ENCODE data around the gene MTG2. TPM values are rescaled to one million over a fixed set of nuclear protein-coding genes. Genes with fewer than 3 reads are reported as not detected.

Gene MTG2
- total RNA-seq, 2 experiments from 2014 or later: 33.6 to 37.3 TPM

GRCh38 chr20:62237801-62238568 lies 55.2 kb downstream of the MTG2 start, which contains the start of gene OSBPL2:
TSS of gene OSBPL2 (plus strand) at chr20:62238521. CDS start at chr20:62256185, 17,664 bp downstream.
- Mint-ChIP-seq H3K9me3 (no peaks in the 10 kb centered on the region), H3K4me3 (peak within 1 kb of the TSS; percentile 81), H3K27ac (peak within 1 kb of the TSS; percentile 91), H3K4me1 (peaks cover 41% of the 10 kb centered on the region), H3K36me3 (ENCODE audit: low read depth) (peaks cover 5% of the 10 kb centered on the region), H3K27me3 (no peaks in the 10 kb centered on the region)
- ChIA-PET POLR2A (no interaction called here), CTCF (no interaction called here)
- peak; percentile 100 for DNase-seq

DNA sequence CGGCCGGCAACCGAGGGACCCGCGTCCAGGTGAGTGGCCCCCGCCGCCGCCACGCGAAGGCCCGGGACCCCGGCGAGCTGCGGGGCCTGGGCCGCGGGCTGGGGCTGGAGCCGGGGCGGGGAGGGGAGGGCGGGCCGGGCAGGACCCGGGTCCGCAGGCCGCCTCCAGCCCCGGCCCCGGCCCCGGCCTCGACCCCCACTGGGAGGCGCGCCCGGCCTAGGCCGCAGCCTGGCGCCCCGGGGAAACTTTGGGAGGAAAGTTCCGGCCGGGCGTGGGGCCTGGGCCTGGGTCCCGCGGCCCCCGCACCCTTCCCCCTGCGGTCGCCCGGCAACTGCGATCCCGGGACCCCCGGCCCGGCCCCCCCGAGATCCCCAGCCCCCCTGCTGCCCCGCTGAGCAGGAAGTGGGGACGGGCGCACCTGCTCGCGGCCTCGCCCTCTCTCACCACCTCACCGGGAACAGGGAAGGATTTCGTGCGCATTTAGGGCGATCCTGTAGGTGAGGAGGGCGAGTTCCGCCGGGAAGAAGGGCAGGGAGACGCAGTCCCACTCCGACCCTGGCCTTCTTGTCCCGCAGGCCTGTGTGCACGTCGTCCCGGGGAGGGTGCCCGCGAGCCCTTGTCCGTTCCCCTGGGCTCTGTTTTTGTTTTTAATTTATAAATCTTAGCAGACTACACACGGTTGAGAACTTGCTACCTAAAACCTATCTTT lies 55.9 kb downstream of the MTG2 start:
- POLR2A ChIA-PET: no interaction called here
- DNase-seq: peak; percentile 26
- no peaks in the 10 kb centered on the region for H3K9me3 Mint-ChIP-seq
- CTCF ChIA-PET: no interaction called here
- H3K36me3 Mint-ChIP-seq (ENCODE audit: low read depth): peaks cover 5% of the 10 kb centered on the region
- H3K4me3 Mint-ChIP-seq: peak overlapping the region; percentile 81
- H3K4me1 Mint-ChIP-seq: peaks cover 41% of the 10 kb centered on the region
- H3K27me3 Mint-ChIP-seq: no peaks in the 10 kb centered on the region
- peak overlapping the region; percentile 87 for H3K27ac Mint-ChIP-seq

DNA sequence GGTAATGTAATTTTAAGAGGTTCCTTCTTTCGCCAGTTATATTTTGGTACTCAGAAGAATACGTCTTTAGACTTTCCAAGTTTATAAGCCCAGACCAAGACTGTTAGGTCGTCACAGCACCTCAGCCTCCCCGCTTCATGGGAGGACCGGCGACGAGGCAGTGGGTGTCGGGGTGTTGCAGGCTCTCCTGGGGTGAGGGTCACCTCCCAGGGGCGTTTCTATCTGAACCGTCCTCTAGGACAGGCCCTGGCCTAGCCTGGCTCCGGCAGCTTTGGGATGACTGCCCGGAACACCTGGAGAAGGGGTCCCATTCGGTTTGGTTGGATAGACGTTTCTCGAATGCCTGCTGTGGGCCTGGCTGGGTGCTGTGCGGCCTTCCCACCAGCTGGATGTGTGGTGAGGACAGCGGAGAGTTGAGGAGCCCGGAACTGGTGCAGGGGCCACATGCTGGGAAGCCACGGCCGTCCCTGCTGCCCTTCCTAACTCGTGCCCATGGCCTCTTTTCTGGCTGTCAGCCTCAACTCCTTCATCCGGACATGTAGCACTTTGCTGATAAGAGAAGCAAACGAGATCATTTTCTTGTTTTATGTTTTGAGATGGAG lies 56.6 kb downstream of the MTG2 start:
- Mint-ChIP-seq H3K4me1 (peaks cover 44% of the 10 kb centered on the region), H3K36me3 (ENCODE audit: low read depth) (peaks cover 5% of the 10 kb centered on the region), H3K27me3 (no peaks in the 10 kb centered on the region), H3K27ac (peak overlapping the region; percentile 87), H3K4me3 (peak overlapping the region; percentile 81), H3K9me3 (no peaks in the 10 kb centered on the region)
- POLR2A ChIA-PET: no interaction called here
- no peak for DNase-seq
- CTCF ChIA-PET: no interaction called here

DNA sequence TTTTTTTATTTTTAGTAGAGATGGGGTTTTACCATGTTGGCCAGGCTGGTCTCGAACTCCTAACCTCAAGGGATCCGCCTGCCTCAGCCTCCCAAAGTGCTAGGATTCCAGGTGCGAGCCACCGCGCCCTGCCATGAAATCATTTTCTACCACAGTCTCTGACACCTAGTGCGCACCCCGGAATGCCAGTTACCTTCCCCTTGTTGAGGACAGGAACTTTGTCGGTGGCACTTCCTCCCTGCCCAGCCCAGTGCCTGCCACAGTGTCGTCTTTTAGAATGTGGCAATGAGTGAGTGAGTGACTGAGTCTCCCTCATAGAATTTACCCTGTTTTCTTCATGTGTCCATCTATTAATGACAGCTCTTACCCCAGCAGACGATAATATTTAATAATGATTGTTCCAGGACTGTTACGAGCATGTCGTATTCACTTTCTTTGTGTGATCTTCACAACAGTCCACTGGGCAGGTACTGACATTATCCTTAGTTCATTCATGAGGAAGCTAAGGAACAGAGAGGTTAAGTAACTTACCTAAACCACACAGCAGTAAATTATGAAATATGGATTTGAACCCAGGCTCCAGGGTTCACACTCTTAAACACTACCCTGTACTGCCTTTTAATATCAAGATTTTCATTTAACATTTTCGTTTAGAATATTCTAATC lies 57.3 kb downstream of the MTG2 start:
- Mint-ChIP-seq H3K4me3 (peak overlapping the region; percentile 81), H3K36me3 (ENCODE audit: low read depth) (peaks cover 5% of the 10 kb centered on the region), H3K9me3 (no peaks in the 10 kb centered on the region), H3K27me3 (no peaks in the 10 kb centered on the region), H3K27ac (peak overlapping the region; percentile 1), H3K4me1 (peaks cover 51% of the 10 kb centered on the region)
- no peak for DNase-seq
- ChIA-PET CTCF (interaction anchor here (0.9 kb wide), 1 partner anchor 229 kb away, joined by 3 read pairs; no protein-coding TSS in a partner anchor), POLR2A (no interaction called here)

GRCh38 chr20:62241506-62241905 lies 58.7 kb downstream of the MTG2 start:
- CTCF ChIA-PET: no interaction called here
- POLR2A ChIA-PET: no interaction called here
- H3K27ac Mint-ChIP-seq: peak overlapping the region; percentile 76

GRCh38 chr20:62242176-62242575 lies 59.3 kb downstream of the MTG2 start:
- no peaks in the 10 kb centered on the region for H3K27me3 Mint-ChIP-seq
- ChIA-PET CTCF (no interaction called here), POLR2A (no interaction called here)
- no peak for DNase-seq
- peaks cover 5% of the 10 kb centered on the region for H3K36me3 Mint-ChIP-seq (ENCODE audit: low read depth)
- no peak overlapping the region for H3K27ac Mint-ChIP-seq
- H3K4me3 Mint-ChIP-seq: no peak overlapping the region
- H3K9me3 Mint-ChIP-seq: no peaks in the 10 kb centered on the region
- H3K4me1 Mint-ChIP-seq: peaks cover 51% of the 10 kb centered on the region

More at GRCh38 chr20:62241506-62241905, 58.7 kb downstream of the MTG2 start:
- H3K36me3 Mint-ChIP-seq (ENCODE audit: low read depth): peaks cover 5% of the 10 kb centered on the region
- peaks cover 51% of the 10 kb centered on the region for H3K4me1 Mint-ChIP-seq
- no peak for DNase-seq
- H3K27me3 Mint-ChIP-seq: no peaks in the 10 kb centered on the region
- no peak overlapping the region for H3K4me3 Mint-ChIP-seq
- no peaks in the 10 kb centered on the region for H3K9me3 Mint-ChIP-seq

DNA sequence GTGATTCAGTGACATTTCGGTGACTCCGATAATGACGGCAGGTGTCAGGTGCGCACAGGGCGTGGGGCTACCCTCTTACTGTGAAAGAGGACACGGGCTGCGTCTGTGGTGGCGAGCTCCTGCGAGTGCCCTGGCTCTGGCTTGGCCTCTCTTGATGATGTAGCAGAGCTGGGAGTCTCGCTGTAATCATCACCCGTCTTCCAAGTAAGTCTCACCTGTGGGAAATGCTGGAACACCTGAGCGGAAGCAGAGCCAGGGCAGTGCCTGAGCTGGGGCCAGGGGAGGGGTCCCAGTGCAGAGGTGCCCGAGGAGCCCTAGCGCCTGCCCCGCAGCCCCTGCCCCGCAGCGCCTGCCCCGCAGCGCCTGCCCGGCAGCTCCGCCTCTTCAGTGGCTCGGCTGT lies 60.3 kb downstream of the MTG2 start:
- H3K4me1 Mint-ChIP-seq: peaks cover 44% of the 10 kb centered on the region
- no peaks in the 10 kb centered on the region for H3K27me3 Mint-ChIP-seq
- ChIA-PET POLR2A (no interaction called here), CTCF (interaction anchor here (1.1 kb wide), 1 partner anchor 36 kb away, joined by 3 read pairs; no protein-coding TSS in a partner anchor)
- peaks cover 5% of the 10 kb centered on the region for H3K36me3 Mint-ChIP-seq (ENCODE audit: low read depth)
- DNase-seq: no peak
- H3K4me3 Mint-ChIP-seq: no peak overlapping the region
- H3K9me3 Mint-ChIP-seq: no peaks in the 10 kb centered on the region
- no peak overlapping the region for H3K27ac Mint-ChIP-seq

DNA sequence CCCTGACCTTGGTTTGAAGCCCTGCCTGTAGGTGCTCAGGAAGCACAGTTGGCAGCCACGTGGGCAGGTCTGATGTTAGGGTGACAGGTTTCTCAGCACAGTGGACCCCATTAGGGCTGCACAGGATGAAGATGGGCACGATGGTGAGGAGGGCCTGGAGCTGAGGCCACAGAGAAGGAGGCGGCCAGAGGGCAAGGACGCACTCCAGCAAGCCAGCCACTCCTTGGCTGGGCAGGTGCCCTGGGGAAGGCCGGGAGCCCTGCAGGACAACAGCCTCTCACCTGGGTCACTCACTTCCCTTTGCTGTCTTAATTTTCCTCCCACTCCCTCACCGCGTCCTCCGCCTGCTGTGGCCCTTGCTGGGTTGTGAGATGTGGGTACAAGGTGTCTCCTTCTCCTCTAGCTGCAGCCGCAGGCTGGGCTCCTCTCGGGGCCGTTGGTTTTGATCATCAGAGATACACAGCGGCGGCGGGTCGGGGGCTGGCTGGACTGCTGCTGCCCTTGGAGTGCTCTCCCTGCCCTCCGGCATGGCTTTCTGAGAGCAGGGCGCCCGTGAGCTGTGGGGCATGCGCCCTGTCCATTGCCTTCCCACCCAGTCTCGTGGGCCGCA lies 61.2 kb downstream of the MTG2 start:
- POLR2A ChIA-PET: no interaction called here
- H3K27ac Mint-ChIP-seq: no peak overlapping the region
- H3K4me1 Mint-ChIP-seq: peaks cover 43% of the 10 kb centered on the region
- H3K9me3 Mint-ChIP-seq: no peaks in the 10 kb centered on the region
- H3K4me3 Mint-ChIP-seq: no peak overlapping the region
- H3K27me3 Mint-ChIP-seq: no peaks in the 10 kb centered on the region
- no peak for DNase-seq
- CTCF ChIA-PET: interaction anchor here (1.1 kb wide), 1 partner anchor 35 kb away, joined by 3 read pairs; no protein-coding TSS in a partner anchor
- peaks cover 5% of the 10 kb centered on the region for H3K36me3 Mint-ChIP-seq (ENCODE audit: low read depth)

GRCh38 chr20:62244644-62245108 lies 61.8 kb downstream of the MTG2 start:
- ChIA-PET CTCF (no interaction called here), POLR2A (no interaction called here)
- Mint-ChIP-seq H3K4me1 (peaks cover 38% of the 10 kb centered on the region), H3K9me3 (no peaks in the 10 kb centered on the region), H3K36me3 (ENCODE audit: low read depth) (peaks cover 5% of the 10 kb centered on the region), H3K4me3 (no peak overlapping the region), H3K27ac (no peak overlapping the region), H3K27me3 (no peaks in the 10 kb centered on the region)
- DNase-seq: no peak

DNA sequence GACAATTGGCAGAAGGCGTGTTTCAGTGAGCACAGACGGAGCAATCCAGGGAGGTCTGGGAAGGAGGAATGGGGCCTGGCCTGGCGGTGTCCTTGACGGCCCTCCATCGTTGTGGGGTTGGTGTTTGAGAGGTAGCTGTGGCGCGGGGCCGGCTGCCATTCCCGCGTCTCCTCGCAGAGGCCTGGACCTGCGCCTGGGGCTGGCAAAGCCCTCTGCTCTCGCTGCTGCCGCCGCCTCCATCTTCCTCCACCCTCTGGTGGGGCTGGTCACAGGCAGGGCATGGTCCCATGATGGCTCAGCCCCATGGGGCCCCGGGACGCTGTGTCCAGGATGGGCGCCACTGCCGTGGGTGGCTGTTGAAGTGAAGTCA lies 63.1 kb downstream of the MTG2 start:
- Mint-ChIP-seq H3K9me3 (no peaks in the 10 kb centered on the region), H3K4me3 (no peak overlapping the region), H3K27me3 (no peaks in the 10 kb centered on the region), H3K27ac (no peak overlapping the region), H3K4me1 (peaks cover 26% of the 10 kb centered on the region), H3K36me3 (ENCODE audit: low read depth) (peaks cover 5% of the 10 kb centered on the region)
- DNase-seq: no peak
- CTCF ChIA-PET: interaction anchor here (0.9 kb wide), 1 partner anchor 23 kb away, joined by 3 read pairs; no protein-coding TSS in a partner anchor
- POLR2A ChIA-PET: no interaction called here

DNA sequence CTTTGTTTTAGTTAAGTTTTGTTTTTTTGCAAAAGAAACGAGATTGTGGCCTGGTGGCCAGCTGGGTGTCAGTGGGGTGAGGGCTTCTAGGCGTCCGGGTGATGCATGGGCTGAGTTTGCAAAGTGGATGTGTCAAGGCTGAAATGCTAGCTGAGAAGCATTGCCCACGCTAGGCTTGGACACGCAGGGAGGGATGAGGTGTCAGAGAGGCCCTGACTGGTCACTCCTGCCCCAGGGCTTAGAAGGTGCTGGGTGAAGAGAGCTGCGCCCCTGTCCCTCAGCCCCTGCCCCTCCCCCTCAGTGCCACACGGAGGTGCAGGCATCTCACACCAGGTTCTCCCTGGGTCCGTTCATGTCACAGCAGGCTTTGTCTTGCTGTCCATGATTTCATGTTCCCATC lies 63.6 kb downstream of the MTG2 start:
- Mint-ChIP-seq H3K4me1 (peaks cover 22% of the 10 kb centered on the region), H3K27ac (no peak overlapping the region), H3K27me3 (no peaks in the 10 kb centered on the region), H3K9me3 (no peaks in the 10 kb centered on the region), H3K36me3 (ENCODE audit: low read depth) (peaks cover 4% of the 10 kb centered on the region), H3K4me3 (no peak overlapping the region)
- DNase-seq: no peak
- POLR2A ChIA-PET: no interaction called here
- CTCF ChIA-PET: interaction anchor here (0.9 kb wide), 1 partner anchor 23 kb away, joined by 3 read pairs; no protein-coding TSS in a partner anchor

DNA sequence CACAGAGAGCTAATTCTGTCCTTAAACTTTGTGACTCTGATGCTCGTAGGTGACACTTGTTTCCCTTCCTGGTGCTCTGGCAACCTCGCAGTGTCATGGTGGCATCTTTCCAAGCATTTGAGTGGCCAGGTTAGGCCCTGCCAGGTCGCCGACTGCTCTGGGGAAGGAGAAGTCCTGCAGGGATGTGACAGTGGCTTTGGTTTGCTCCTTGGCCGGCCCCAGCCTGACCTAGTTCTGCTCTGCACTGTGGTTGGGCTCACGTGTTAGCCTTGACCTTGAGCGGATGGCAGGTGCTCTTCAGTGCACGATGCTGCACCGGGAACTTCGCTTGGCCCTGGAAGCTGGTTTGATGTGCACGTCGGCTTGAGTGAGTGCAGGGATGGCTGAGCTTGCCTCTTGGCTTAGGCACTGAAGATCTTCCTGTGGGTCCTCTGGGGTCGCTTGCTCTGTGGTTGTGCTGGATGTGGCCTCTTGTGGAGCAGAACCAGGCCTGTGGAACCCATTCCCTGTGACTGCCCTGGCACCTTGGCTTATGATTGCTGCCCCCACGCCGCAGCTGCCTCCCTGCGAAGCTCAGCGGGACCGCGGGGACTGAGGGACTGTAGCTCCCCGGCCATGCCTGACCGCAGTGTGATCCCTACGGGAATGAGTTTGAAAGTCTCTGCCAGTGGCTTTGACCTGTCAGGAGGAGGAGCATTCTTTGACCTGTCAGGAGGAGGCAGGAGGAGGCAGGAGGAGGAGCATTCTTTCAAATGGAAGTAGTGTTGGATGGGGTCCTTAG lies 64.2 kb downstream of the MTG2 start:
- H3K4me3 Mint-ChIP-seq: no peak overlapping the region
- ChIA-PET POLR2A (no interaction called here), CTCF (interaction anchor here (0.9 kb wide), 1 partner anchor 22 kb away, joined by 3 read pairs; no protein-coding TSS in a partner anchor)
- H3K36me3 Mint-ChIP-seq (ENCODE audit: low read depth): no peaks in the 10 kb centered on the region
- DNase-seq: no peak
- no peak overlapping the region for H3K27ac Mint-ChIP-seq
- no peaks in the 10 kb centered on the region for H3K9me3 Mint-ChIP-seq
- no peaks in the 10 kb centered on the region for H3K27me3 Mint-ChIP-seq
- H3K4me1 Mint-ChIP-seq: peaks cover 16% of the 10 kb centered on the region

Measured in activated CD4-positive, alpha-beta T cell treated with anti-CD3 and anti-CD28 coated beads, Interleukin-2, amount 10 ng/mL, durations not matched to agents 7 days and 5 days (primary cell).